CD4-positive, alpha-beta T cell treated with Interleukin-2 at 100 ng/mL for 4 hours (primary cell): Measurements from ENCODE around the gene SFMBT2.
"Not testable (repeated sequence)": the region's sequence is repeated elsewhere in the genome, so short reads cannot be mapped to it uniquely, and the experiment has no call there.

Source experiments
- DNase-seq: peaks from one replicate; pipeline ENCODE4 v3.0.0-alpha.2; 2020; ENCODE audit warnings: low spot score

SFMBT2 gene

GRCh38 chr10:7184660-7185366 lies 226.0 kb downstream of the SFMBT2 start:
- DNase-seq, result no peak

DNA sequence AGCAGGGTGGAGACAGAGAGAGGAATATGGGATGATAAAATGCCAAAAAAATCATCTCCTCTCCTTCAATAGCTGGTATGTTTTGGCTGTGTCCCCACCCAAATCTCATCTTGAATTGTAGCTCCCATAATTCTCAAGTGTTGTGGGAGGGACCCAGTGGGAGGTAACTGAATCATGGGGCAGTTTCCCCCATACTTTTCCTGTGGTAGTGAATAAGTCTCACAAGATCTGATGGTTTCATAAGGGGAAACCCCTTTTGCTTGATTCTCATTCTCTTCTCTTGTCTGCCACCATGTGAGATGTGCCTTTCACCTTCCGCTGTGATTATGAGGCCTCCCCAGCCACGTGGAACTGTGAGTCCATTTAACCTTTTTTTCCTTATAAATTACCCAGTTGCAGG lies 226.7 kb downstream of the SFMBT2 start:
- DNase-seq, result not testable (repeated sequence)

GRCh38 chr10:7182327-7182726 lies 228.5 kb downstream of the SFMBT2 start:
- DNase-seq, result not testable (repeated sequence)

- DNase-seq, result no peak
Observed at GRCh38 chr10:7181420-7181819, 229.4 kb downstream of the SFMBT2 start.

GRCh38 chr10:7179536-7179935 lies 231.3 kb downstream of the SFMBT2 start:
- no peak for DNase-seq

DNA sequence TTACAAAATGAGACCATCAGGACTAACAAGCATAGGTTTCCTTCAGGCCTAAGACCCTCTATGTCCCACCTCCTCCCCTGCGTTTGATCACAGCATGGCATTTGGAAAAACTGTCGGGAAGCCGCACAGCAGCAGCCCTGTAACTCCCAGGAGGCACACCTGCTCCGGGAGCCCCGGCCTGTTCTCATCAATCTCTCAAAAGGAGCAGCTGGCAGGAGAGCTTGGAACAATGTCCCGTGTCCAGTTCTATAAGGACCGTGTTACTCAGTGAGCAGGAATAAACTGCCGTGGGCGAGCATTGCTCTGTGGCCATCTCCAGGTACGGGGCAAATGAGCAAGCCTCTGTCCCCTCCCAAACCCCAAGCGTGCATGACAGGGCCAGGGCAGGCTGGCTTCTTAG lies 236.9 kb downstream of the SFMBT2 start:
- DNase-seq, result no peak

DNA sequence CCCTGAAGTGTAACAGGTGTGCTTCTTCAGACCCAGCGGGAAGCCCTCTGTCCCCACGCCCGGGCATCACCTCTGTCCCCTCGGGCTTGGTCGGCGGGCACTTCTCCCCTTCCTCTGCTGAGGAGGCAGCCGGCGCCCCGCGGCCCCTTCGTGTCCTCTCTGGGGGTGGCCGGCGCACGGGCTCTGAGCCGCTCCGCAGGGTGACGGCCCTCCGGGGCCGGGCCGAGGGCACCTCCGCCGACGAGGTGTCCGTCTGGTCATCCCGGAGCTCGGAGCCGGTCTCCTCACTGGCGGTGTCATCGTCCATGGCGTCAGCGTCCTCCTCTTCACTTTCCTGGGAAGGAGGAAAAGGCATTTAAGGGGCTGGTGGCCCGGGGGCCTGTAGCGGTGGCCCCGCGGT lies 239.0 kb downstream of the SFMBT2 start:
- DNase-seq, result no peak

- DNase-seq, result no peak
Observed at GRCh38 chr10:7170626-7171322, 240.1 kb downstream of the SFMBT2 start.

DNA sequence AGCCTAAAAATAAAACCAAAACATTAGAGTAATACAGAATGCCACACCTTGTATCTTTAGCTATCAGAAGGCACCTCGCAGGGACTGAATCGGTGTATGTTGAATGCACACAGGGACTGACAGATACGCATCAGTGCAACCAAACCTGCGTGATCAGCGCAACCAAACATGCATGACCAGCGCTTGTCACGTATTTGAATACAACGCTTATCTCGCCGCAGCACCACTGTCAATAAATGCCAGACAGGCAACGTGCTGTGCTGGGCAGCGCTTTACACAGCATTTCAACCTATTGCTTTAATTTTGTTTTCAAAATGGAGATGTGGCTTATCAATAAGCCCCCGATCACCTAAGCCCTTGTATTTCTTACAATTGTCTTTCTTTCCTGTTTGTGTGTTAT lies 242.4 kb downstream of the SFMBT2 start:
- no peak for DNase-seq

DNA sequence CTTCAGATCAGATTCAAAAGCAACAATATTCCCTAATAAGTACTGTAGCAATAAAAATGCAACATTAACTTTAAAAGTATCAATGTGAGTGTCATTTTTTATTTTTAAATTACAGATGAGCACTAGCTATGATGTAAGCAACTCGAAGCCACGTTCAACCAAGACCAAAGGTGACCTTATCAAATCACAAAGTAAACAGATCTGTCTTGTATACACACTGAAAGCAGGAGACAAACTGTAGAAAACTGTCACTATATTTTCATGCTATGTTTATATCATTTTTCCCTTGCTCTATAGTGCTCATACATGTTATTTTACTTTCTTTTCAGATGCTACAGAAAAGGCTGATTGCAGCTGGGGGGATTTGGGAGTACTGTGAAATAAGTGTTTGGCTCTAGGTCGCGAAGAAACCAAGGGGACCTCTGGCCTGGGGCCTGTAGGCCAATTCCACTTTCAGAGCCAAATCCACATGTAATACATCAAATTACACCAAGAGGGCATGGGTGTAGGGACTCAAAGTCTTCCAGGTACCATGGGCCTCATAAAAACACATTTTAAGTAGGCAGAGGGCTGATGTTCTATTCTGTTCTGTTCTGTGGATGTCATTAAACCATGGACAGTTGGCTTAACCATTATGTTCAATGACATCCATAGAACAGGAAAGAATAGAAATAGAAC lies 245.2 kb downstream of the SFMBT2 start:
- no peak for DNase-seq

DNA sequence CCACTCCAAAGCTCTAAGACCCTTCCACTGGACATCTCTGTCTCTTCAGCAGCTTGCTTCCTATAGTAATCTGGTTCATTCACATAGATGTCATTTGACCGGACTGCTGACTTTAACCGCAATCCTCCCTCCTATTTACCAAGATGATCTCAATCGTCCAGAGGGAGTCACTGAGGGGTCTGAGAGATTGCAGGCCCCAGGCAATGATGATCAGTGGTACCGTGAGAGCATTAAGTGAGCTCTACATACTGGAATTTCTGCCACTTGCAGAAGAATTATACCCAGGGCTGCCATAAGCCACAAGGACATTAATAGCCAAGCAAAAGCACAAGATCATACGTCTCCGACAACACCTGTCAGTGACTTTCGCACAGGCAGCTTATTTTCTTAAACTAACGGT lies 245.9 kb downstream of the SFMBT2 start:
- no peak for DNase-seq

DNA sequence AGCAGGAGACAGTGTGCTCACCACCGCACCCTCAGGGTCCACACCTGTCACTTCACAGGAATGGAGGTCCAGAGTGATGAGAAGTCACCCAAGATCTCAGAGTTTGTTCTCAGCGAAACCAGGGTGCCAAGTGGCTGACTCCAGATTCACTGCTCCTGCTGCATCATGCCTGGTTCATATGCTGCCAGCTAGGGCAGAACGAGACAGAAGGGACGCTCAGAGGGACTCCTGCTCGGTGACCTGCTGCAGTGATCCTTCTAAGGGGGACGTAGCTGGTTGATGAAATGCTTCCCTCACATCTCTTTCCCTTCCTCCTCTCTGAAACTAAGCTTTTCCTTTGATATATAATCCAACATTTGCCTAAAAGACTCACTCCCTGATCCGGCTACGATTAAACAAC lies 248.5 kb downstream of the SFMBT2 start:
- DNase-seq, result no peak

GRCh38 chr10:7161484-7162250 lies 249.2 kb downstream of the SFMBT2 start:
- no peak for DNase-seq

GRCh38 chr10:7159928-7160327 lies 250.9 kb downstream of the SFMBT2 start:
- no peak for DNase-seq

GRCh38 chr10:7159517-7159916 lies 251.3 kb downstream of the SFMBT2 start:
- DNase-seq, result peak; percentile 8

DNA sequence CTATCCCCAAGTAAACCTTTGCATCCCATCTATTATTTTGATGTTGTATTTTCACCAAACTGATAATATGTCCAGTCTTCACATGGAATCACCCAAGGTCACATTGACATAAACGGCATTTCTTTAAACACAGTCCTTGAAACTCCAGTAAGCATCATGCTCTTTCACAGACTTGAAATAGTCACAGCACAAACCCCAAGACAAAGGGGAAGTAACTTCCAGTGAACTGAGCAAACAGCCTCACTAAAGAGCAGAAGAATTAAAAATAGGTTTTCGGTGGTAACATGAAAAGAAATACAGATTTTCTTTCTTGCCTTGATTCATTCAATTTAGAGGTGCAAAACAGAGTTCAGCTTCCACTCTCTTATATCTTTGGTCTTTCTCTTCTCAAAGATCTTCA lies 253.7 kb downstream of the SFMBT2 start:
- DNase-seq, result no peak

DNA sequence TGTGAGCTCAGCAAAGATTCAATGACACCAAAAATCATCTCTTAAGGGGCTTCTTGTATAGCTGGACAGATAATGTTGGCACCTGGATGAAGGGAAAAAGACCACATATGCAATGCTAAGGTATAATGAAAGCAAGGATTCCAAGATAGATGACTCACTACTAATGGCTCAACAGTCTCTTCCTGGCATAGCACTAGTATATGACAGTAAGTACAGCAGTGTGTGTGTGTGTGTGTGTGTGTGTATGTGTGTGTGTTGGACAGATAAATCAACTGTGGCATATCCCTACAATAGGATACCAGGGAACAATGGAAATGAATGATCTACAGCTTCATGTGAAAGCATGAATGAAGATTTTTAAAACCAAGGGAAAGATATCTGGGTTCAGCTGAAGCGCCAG lies 257.1 kb downstream of the SFMBT2 start:
- no peak for DNase-seq

DNA sequence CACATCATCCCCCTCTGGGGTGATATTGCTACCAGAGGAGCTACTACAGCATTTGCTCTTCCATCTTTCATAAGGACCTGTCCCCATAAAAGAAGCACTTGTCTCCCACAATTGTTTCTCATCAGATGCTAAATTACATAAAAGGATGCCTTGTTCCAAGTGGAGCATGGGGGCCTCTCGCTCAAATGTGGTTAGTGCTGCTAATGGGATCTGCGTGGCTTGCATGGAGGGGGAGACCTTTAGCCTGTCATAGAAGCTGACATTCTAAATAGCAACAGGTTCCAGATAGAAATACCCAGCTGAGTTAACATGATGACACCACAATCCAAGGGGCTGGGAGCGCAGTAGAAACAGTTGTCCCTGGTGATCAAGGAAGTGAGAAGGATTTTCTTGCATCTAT lies 257.9 kb downstream of the SFMBT2 start:
- DNase-seq, result no peak

GRCh38 chr10:7152341-7152740 lies 258.5 kb downstream of the SFMBT2 start:
- DNase-seq, result no peak

GRCh38 chr10:7151538-7151937 lies 259.3 kb downstream of the SFMBT2 start:
- no peak for DNase-seq

- no peak for DNase-seq
Observed at GRCh38 chr10:7150349-7150748, 260.5 kb downstream of the SFMBT2 start.

DNA sequence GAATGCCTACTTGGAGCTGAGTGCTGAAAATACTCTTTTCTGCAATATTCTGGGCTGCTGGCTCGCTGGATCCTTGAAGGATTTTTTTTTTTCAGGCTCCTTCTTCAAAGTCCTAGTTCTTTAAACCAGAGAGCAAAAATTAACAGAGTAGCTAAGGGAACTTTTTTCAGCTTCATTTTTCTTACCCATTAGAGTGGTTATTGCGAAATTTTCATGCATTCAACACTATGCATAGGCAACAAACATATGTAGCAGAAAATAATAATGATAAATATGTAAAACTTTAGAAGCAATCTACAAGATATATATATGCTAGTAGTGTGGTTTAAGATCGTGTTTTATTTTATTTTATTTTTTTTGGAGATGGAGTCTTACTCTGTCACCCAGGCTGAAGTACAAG lies 264.6 kb downstream of the SFMBT2 start:
- DNase-seq, result no peak

DNA sequence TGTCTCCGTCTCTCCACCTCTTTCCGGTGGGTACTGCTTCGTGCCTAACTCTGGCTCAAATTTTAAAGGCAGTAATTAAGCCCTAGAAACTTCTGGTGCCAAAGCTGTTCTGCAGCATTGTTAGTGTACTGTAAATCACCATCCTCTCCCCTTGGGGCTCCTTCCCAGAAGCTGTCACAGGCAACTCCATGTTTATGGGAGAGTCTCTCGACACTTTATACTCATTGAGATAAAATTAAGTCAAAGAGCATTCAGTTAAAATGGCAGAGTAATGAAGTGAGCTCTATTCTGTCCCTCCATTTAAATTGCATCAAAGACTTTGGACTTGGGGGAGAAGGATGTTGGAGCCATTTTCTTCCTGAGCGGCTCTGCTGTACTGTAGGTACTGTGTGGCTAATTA lies 274.8 kb downstream of the SFMBT2 start:
- no peak for DNase-seq
